Activated CD4-positive, alpha-beta T cell treated with anti-CD3 and anti-CD28 coated beads for 24 hours (primary cell): Measurements from ENCODE around the gene EHBP1L1.
"Not testable (repeated sequence)": the region's sequence is repeated elsewhere in the genome, so short reads cannot be mapped to it uniquely, and the experiment has no call there.

Experiments
- DNase-seq, 2 donors: peaks; one replicate each; pipeline ENCODE4 v3.0.0-alpha.2; 2020; ENCODE audit warnings: low read depth in 2 of 2

EHBP1L1 gene

DNA sequence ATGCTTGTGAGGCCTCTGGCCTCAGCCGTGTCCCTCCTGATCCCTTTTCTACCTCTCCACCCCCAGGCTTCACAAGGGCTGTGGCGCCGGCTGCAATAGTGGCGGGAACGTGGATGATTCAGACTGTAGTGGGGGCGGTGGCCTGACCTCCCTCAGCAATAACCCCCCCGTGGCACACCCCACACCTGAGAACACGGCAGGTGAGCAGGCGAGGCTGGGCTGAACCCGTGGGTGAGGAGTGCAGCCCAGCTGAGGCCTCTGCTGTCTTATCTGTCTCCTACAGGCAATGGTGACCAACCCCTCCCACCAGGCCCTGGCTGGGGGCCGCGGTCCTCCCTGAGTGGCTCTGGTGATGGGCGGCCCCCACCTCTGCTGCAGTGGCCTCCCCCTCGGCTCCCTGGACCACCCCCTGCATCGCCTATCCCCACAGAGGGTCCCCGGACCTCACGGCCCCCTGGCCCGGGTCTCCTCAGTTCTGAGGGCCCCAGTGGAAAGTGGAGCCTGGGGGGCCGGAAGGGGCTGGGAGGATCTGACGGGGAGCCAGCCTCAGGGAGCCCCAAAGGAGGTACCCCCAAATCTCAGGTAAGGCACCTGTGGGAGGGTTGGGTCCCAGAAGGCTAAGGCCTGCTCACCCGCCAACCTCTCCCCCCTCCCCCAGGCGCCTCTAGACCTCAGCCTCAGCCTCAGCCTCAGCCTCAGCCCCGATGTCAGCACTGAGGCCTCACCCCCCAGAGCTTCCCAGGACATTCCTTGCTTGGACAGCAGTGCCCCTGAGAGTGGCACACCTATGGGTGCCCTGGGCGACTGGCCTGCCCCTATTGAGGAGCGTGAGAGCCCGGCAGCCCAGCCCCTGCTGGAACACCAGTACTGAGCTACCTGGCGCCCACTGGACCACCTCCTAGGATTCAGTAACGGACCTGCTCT is 60.5 kb downstream of the EHBP1L1 start:
- no peak for DNase-seq

DNA sequence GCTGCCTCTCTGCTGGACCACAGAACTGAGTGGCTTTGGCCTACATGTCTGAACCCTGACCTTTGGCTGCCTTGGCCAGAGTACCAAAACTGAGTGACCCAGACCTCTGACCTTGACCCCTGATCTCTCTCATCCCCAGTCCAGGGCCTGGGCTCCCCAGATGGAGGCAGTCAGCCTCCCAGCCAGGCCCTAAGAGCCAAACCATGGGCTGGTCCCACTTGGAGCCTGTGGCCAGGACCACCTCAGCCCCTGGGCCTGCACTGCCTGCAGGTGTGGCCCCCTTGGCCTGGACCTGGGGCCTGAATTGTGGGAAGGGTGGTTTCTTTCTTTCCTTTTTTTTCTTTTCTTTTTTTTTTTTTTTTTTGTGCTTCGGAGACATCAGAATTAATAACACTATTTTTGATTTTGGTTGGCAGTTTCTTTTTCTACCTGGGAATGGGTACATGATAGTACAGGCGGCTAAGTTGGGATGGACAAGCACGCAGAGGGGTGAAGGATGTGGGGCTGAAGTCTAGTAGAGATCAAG is 61.2 kb downstream of the EHBP1L1 start:
- DNase-seq = no peak

DNA sequence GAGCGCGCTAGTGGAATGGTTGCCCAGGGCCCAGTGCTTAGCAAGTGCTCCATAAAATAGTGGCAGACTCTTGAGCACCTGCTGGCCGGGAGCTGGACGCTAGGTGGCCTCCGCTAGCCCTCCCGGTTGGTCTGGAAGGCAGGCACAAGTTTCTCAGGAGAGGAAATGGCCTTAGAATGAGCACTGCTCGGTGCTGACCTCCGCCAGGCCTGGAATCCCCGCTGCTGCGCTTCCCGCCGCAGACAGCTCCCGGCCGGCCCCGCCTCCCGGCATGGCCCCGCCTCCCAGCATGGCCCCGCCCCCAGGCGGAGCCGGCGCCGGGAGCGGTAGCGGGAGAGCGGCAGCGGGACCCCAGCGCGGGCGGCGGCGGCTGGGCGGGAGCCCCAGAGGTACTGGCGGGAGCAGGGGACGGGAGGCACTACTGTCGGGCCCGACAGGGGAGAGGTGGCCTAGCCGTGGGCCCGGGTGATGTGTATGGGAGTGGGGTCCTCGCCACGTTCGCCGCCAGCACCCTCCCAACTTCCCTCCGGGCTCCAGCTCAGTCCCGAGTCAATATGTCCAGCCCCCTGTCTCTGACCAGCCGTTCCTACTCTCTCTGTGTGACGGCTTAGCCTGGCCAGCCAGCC is 62.1 kb downstream of the EHBP1L1 start, which contains the start of gene SIPA1:
SIPA1 (plus strand) TSS at position 308 of the 626 bp plus-strand sequence. CDS start 2,821 bp downstream, outside the sequence.
- DNase-seq = peak; percentile 62 to 67

DNA sequence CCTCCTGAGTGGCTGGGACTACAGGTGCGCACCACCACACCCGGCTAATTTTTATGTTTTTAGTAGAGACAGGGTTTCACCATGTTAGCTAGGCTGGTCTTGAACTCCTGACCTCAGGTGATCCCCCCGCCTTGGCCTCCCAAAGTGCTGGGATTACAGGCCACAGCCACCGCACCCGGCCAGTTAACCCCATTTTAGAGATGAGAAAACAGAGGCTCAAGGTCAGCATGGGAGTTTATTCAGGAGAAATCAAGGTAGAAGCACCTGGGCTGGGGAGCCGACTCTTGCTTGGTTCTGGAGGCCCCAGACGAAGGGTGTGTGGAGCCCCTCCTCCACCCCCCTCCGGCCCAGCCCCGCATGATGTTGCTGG is 63.4 kb downstream of the EHBP1L1 start:
- DNase-seq = not testable (repeated sequence)

DNA sequence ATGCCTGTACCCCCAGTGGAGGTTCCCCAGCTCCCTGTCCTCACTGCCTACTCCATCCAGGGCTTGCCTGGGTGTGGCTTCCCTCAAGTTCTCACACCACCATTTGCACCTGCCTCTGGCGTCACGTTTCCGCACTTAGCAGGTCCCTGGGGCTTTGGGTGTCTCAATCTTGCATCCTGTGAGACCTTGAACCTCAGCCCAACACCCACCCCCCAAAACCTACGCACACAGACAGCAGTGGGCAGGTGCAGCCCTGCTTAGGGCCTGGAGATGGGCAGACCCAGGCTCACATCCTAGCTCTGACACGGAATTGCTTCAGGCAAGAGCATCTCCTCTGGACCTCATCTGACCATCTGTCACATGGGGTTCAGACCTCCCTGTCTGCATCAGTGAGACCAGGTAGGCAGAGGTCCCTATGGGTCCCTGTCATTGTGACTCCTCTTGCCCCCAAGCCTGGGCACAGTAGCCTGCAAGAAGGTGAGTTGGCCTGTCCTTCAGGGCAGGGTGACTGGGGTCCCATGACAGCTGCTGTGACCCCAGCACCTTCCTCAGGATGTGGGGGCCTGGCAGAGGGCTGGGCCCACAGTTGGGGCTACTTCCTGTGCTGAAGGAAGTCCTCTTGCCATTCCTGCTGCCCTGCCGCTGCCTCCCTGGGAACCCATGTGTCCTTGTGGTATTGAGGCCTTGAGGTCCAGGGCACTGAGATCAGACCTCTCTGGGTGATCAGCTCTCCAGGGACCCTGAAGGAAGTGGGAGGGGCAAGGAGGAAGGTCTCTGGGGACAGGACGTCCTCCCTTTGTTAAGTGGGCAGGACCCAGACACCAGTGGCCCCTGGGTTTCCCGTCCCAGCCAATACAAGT is 64.0 kb downstream of the EHBP1L1 start:
- DNase-seq = no peak

DNA sequence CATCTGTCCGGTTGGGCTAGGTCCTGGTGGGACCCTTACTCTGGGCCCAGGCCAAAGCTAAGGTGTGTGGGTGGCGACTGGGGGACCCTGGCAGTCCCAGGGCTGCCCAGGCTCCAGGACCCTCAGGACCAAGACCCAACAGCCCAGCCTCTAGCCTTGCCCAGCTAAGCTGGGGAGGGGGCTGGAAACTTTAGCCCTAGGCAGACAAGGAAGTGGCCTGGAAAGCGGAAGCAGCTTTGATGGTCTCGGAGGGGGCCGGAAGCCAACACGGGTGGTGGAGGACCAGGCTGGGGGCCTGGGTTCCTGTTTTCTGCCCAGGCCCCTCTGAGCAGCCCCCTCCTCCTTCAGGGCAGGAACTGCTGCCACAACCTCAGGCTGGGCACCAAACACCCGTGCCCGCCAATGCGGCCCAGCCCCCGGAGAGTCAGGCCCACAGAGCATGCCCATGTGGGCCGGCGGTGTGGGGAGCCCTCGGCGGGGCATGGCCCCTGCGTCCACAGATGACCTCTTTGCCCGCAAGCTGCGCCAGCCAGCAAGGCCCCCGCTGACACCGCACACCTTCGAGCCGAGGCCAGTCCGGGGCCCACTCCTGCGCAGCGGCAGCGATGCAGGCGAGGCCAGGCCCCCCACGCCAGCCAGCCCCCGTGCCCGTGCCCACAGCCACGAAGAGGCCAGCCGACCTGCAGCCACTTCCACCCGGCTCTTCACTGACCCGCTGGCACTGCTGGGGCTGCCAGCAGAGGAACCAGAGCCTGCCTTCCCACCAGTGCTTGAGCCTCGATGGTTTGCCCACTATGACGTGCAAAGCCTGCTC is 64.8 kb downstream of the EHBP1L1 start:
- no peak for DNase-seq

GRCh38 chr11:65641297-65642013 is 65.6 kb downstream of the EHBP1L1 start:
- DNase-seq = no peak
